K562 (cell line): ENCODE results near the gene OGDH. TPM values are rescaled to one million over a fixed set of nuclear protein-coding genes. Genes with fewer than 3 reads are reported as not detected.
A peak's percentile ranks its signal among the peaks of the same experiment; 100 is the strongest.

Experiments used
- ATAC-seq: fragments of 200-7000 bp; cut with Tn5 transposase; 3 replicates; pipeline ENCODE4 v1.9.1; 2020; ENCODE audit warnings: moderate library complexity
- BruUV-seq: library from RNA; stranded (reverse); fragments of 400-500 nt; replicated peaks from 2 replicates; lab custom pipeline; 2021; lab: Mats Ljungman, UMichigan
- CTCF ChIA-PET: fragments of 300-600 bp; formaldehyde crosslinking; extraction: SDS; loops from one replicate; lab custom pipeline; 2021; ENCODE audit warnings: low intra/inter-chr PET ratio; lab: Yijun Ruan, JAX
- POLR2A ChIA-PET: fragments of 300-600, 350-650 bp; sonication (Branson Sonifier 250); formaldehyde crosslinking; extraction: SDS; loops from one replicate; lab custom pipeline; 2021; ENCODE audit warnings: antibody characterized with exemption, inconsistent platforms; lab: Yijun Ruan, JAX
- DNase-seq, 4 experiments: peaks; one replicate each; pipeline versions ENCODE4 v3.0.0 to v3.0.0-alpha.2; 2011 to 2018; ENCODE audit warnings: low spot score in 3 of 4, mixed read lengths in 3 of 4; ENCODE audit errors: extremely low read depth in 1 of 4
- FAIRE-seq: peaks from 2 replicates; lab custom pipeline; 2011; peaks lifted over from hg19 to GRCh38; lab: Jason Lieb, UNC
- H2AFZ ChIP-seq: 2 replicates; pipeline ENCODE4 v1.6.0; 2011; ENCODE audit warnings: low read depth, low read length, control low read depth, inconsistent platforms
- H3K27ac ChIP-seq: fragments of 200-600 bp; 3 replicates; pipeline ENCODE4 v1.8.0; 2011; ENCODE audit warnings: low read depth, mild to moderate bottlenecking, control low read depth, inconsistent platforms, low read length, moderate library complexity, mixed read lengths; ENCODE audit errors: extremely low read depth
- H3K27me3 ChIP-seq, 2 experiments: fragments of 300-600 bp in 1 of 2; 2 replicates in 1 of 2; 3 replicates in 1 of 2; pipeline versions ENCODE4 v1.6.0 to v1.8.0; 2011; ENCODE audit warnings: inconsistent platforms in 2 of 2, low read length in 2 of 2, mild to moderate bottlenecking in 1 of 2, mixed read lengths in 1 of 2, moderate library complexity in 1 of 2; ENCODE audit not compliant: control insufficient read depth in 2 of 2, insufficient read depth in 2 of 2
- H3K36me3 ChIP-seq: fragments of 300-600 bp; 3 replicates; pipeline ENCODE4 v1.8.0; 2011; ENCODE audit warnings: mild to moderate bottlenecking, low read length, inconsistent platforms; ENCODE audit not compliant: control insufficient read depth, insufficient read depth
- H3K4me1 ChIP-seq, 2 experiments: fragments of 200-600 bp in 1 of 2; replicated peaks in 1 of 2; 2 replicates in 1 of 2; 3 replicates in 1 of 2; pipeline versions ENCODE4 v1.5.1 to v1.8.0; 2011; ENCODE audit warnings: inconsistent platforms in 2 of 2, low read length in 2 of 2, mild to moderate bottlenecking in 1 of 2, mixed read lengths in 1 of 2, moderate library complexity in 1 of 2; ENCODE audit not compliant: control insufficient read depth in 2 of 2, insufficient read depth in 2 of 2
- H3K4me2 ChIP-seq: 2 replicates; pipeline ENCODE4 v1.6.1; 2011; ENCODE audit warnings: low read length, control low read depth, inconsistent platforms, mixed read lengths; ENCODE audit not compliant: insufficient read depth
- H3K4me3 ChIP-seq: fragments of 200-600 bp; sonication (generic), shearing (Covaris generic); 2 replicates; pipeline ENCODE4 v1.5.1; 2016; ENCODE audit warnings: control low read depth, inconsistent platforms
- H3K79me2 ChIP-seq: fragments of 200-600 bp; 3 replicates; pipeline ENCODE4 v1.8.0; 2011; ENCODE audit warnings: low read length, inconsistent platforms; ENCODE audit not compliant: control insufficient read depth, insufficient read depth
- H3K9ac ChIP-seq, 2 experiments: 2 replicates each; pipeline versions ENCODE4 v1.6.0 to v1.6.1; 2011; ENCODE audit warnings: low read depth in 2 of 2, low read length in 2 of 2, control low read depth in 1 of 2, inconsistent platforms in 1 of 2, mild to moderate bottlenecking in 1 of 2, mixed read lengths in 1 of 2; ENCODE audit not compliant: insufficient read depth in 1 of 2
- H3K9me1 ChIP-seq: one replicate; pipeline ENCODE4 v1.6.0; 2011; ENCODE audit warnings: inconsistent platforms, mild to moderate bottlenecking, low read length, moderate library complexity; ENCODE audit not compliant: control insufficient read depth, insufficient read depth
- H3K9me3 ChIP-seq: replicated peaks from 2 replicates; pipeline ENCODE4 v1.5.1; 2011; ENCODE audit warnings: low read depth, low read length, inconsistent platforms; ENCODE audit not compliant: control insufficient read depth, insufficient read depth
- H4K20me1 ChIP-seq: replicated peaks from 2 replicates; pipeline ENCODE4 v1.6.1; 2011; ENCODE audit warnings: low read length, inconsistent platforms, mixed read lengths; ENCODE audit not compliant: control insufficient read depth, insufficient read depth
- EGR1 ChIP-seq: fragments of 450-650 bp; conservative IDR thresholded peaks from 2 replicates; pipeline ENCODE4 v1.6.1; 2017; ENCODE audit warnings: mild to moderate bottlenecking
- FIP1L1 ChIP-seq: fragments of 200-400 bp; formaldehyde crosslinking; IDR thresholded peaks from 2 replicates; pipeline ENCODE4 v1.6.1; 2018; ENCODE audit warnings: mild to moderate bottlenecking, low read depth, low read length; ENCODE audit not compliant: poor library complexity, severe bottlenecking
- FUS ChIP-seq: fragments of 200-400 bp; formaldehyde crosslinking; optimal IDR thresholded peaks from 2 replicates; pipeline ENCODE3; 2017; ENCODE audit warnings: low read depth, low read length
- HMGN3 ChIP-seq: IDR thresholded peaks from 2 replicates; pipeline ENCODE4 v1.6.1; 2011; ENCODE audit warnings: borderline replicate concordance, low read depth, mild to moderate bottlenecking, mixed read lengths, low read length; ENCODE audit not compliant: insufficient read length; ENCODE audit errors: extremely low read depth
- MAX ChIP-seq: sonication (generic); formaldehyde crosslinking; IDR thresholded peaks from 2 replicates; pipeline ENCODE4 v1.9.0; 2022; ENCODE audit warnings: mild to moderate bottlenecking, missing genetic modification reagents
- MBD2 ChIP-seq: sonication (generic); IDR thresholded peaks from 2 replicates; pipeline ENCODE4 v1.6.1; 2016; ENCODE audit warnings: low read depth, borderline replicate concordance
- NONO ChIP-seq, 2 experiments: fragments of 200-400 bp in 1 of 2; fragments of 450-650 bp in 1 of 2; formaldehyde crosslinking in 1 of 2; IDR thresholded peaks; 2 replicates each; pipeline ENCODE4 v1.6.1; 2017; ENCODE audit warnings: low read depth in 2 of 2, mild to moderate bottlenecking in 2 of 2, moderate library complexity in 2 of 2, low read length in 1 of 2
- NRF1 ChIP-seq, 2 experiments: fragments of 450-650 bp; IDR thresholded peaks in 1 of 2; conservative IDR thresholded peaks in 1 of 2; 2 replicates each; pipeline ENCODE4 v1.6.1; 2014; ENCODE audit warnings: mild to moderate bottlenecking in 2 of 2
- RBFOX2 ChIP-seq: fragments of 200-400 bp; formaldehyde crosslinking; IDR thresholded peaks from 2 replicates; pipeline ENCODE4 v1.6.1; 2017; ENCODE audit warnings: low read depth, mild to moderate bottlenecking, low read length, moderate library complexity
- RBM22 ChIP-seq: fragments of 200-400 bp; formaldehyde crosslinking; IDR thresholded peaks from 2 replicates; pipeline ENCODE4 v1.6.1; 2018; ENCODE audit warnings: low read length, low read depth; ENCODE audit not compliant: poor library complexity, severe bottlenecking
- SAFB ChIP-seq: fragments of 200-400 bp; formaldehyde crosslinking; IDR thresholded peaks from 2 replicates; pipeline ENCODE4 v1.6.1; 2017; ENCODE audit warnings: low read depth, low read length, borderline replicate concordance
- SMAD1 ChIP-seq: fragments of 150-350 bp; IDR thresholded peaks from 2 replicates; pipeline ENCODE4 v1.6.1; 2014; ENCODE audit warnings: low read length, low read depth; ENCODE audit not compliant: partially characterized antibody
- TFAP4 ChIP-seq: sonication (generic); formaldehyde crosslinking; IDR thresholded peaks from 2 replicates; pipeline ENCODE4 v1.8.0; 2022; ENCODE audit warnings: missing genetic modification reagents, mild to moderate bottlenecking, moderate library complexity, borderline replicate concordance
- YY1 ChIP-seq, 3 experiments: IDR thresholded peaks; 2 replicates each; pipeline ENCODE4 v1.6.1; 2011; ENCODE audit warnings: low read length in 2 of 3, mild to moderate bottlenecking in 2 of 3, moderate library complexity in 2 of 3, borderline replicate concordance in 1 of 3, control low read depth in 1 of 3, low read depth in 1 of 3; ENCODE audit not compliant: insufficient read depth in 3 of 3, insufficient replicate concordance in 2 of 3, control insufficient read depth in 1 of 3, insufficient read length in 1 of 3; ENCODE audit errors: extremely low read depth in 1 of 3
- ZNF395 ChIP-seq: fragments of 200-800 bp; sonication (Bioruptor generic); IDR thresholded peaks from 2 replicates; pipeline ENCODE4 v1.6.1; 2017; ENCODE audit warnings: missing genetic modification characterization, missing compliant biosample characterization
- WGBS: fragments of 100-300 bp; shearing (Covaris generic); methylation state at CpG from one replicate; pipeline ENCODE4 v1.1.6; 2016; ENCODE audit warnings: low coverage, mixed read lengths; ENCODE audit not compliant: insufficient coverage; ENCODE audit errors: missing lambda C conversion rate; 5-methylcytosine and 5-hydroxymethylcytosine counted together
- in situ Hi-C: fragments of 300-500 bp; cut with MboI; formaldehyde crosslinking; loops from 4 replicates; pipeline ENCODE4 v1.15.0; 2018; ENCODE audit warnings: inconsistent platforms, mixed read lengths
- intact Hi-C: fragments of 100-400 bp; cut with micrococcal nuclease; formaldehyde crosslinking; loops from 2 replicates; pipeline ENCODE4 v1.14.2; 2022
- polyA plus RNA-seq, 8 experiments: library from polyadenylated mRNA; depleted of rRNA in 4 of 8; stranded (reverse) in 5 of 8; unstranded in 3 of 8; fragments of >200 nt; fragmentation: Nextera tagmentation in 2 of 8; fragmentation: Illumina TruSeq in 1 of 8; extraction: Ambion mirVana in 2 of 8; extraction: Trizol in 1 of 8; gene quantifications; 2 replicates each; pipeline versions ENCODE4 v1.2.1 to v1.2.3, GENCODE V29; 2011 to 2014; ENCODE audit warnings: inconsistent platforms in 1 of 8, missing spikeins in 1 of 8
- total RNA-seq, 7 experiments: library from RNA; depleted of rRNA in 6 of 7; stranded (reverse); fragments of >200 nt in 6 of 7; fragmentation: Illumina TruSeq in 2 of 7; extraction: Trizol in 2 of 7; gene quantifications; 2 replicates each; pipeline versions ENCODE4 v1.2.1 to v1.2.3, GENCODE V29; 2011 to 2021; ENCODE audit warnings: low replicate concordance in 1 of 7

Gene OGDH
- total and polyA plus RNA-seq, 9 of the 15 experiments (the other 6 are each of a cell fraction or from before 2014, with no cell fraction given) = 3.1 to 80.3 (median 23.5) TPM

GRCh38 chr7:44748948-44749731, 142.7 kb downstream of the OGDH start:
- BruUV-seq = no TSS peak
- H3K9ac ChIP-seq = peak overlapping the region; percentile 67 to 97
- peaks cover 19% of the 10 kb centered on the region; the same call in 2 of the 3 replicates for H3K36me3 ChIP-seq
- peak overlapping the region; percentile 76 for H3K4me3 ChIP-seq
- peak in 2 of 4 experiments; percentile 67 to 70 for DNase-seq
- no peak for ATAC-seq
- POLR2A ChIA-PET = interaction anchor here (0.6 to 1.9 kb wide), 6 partner anchors 9 to 99 kb away, joined by 3 to 7 read pairs (median 3); partner anchors contain the start of gene H2AZ2
- in situ Hi-C loops (no loop called here), intact Hi-C loops (loop anchor here (5.0 to 10.0 kb wide), 2 partner anchors 48 to 96 kb away; partner anchors contain the start of genes H2AZ2 and PPIA)
- peak overlapping the region; percentile 90; the same call in 1 of the 2 replicates for H2AFZ ChIP-seq
- peaks cover 26% of the 10 kb centered on the region in 2 experiments; a peak in 4 of 5 replicates for H3K4me1 ChIP-seq
- peaks cover 44% of the 10 kb centered on the region for H3K79me2 ChIP-seq
- peaks cover 11% of the 10 kb centered on the region for H4K20me1 ChIP-seq
- CTCF ChIA-PET = no interaction called here
- no peaks in the 10 kb centered on the region for H3K27me3 ChIP-seq
- no peak for FAIRE-seq
- H3K4me2 ChIP-seq = peak overlapping the region; percentile 87
- 1% methylated on average over 35 of the region's 60 CpGs for WGBS
- H3K9me1 ChIP-seq = no peaks in the 10 kb centered on the region
- no peaks in the 10 kb centered on the region for H3K9me3 ChIP-seq
- H3K27ac ChIP-seq = peak overlapping the region; percentile 57
- peak; percentile 26; the same call in 1 of the 2 replicates for TF ChIP-seq TFAP4 (CRISPR knock-in tag)
- 0 out of 2 replicates have a peak, but pooled peaks have one; percentile 28 for TF ChIP-seq MAX (CRISPR knock-in tag)
- peak; percentile 46 for TF ChIP-seq FIP1L1
- peak in 1 of 3 experiments; percentile 2 for TF ChIP-seq YY1 (IDR thresholded peaks at IDR 0.05; ENCODE audit: borderline replicate concordance in 1 of 3, control insufficient read depth in 1 of 3, extremely low read depth in 1 of 3, insufficient read depth in 3 of 3, insufficient read length in 1 of 3, insufficient replicate concordance in 2 of 3, low read depth in 1 of 3, low read length in 2 of 3)
- peak; percentile 47 for TF ChIP-seq RBM22
- TF ChIP-seq MBD2 = 0 out of 2 replicates have a peak, but pooled peaks have one; percentile 1
- peak; percentile 58 for TF ChIP-seq EGR1
- TF ChIP-seq SAFB = peak; percentile 40; the same call in 1 of the 2 replicates
- no peak for TF ChIP-seq SMAD1
- 0 out of 4 replicates have a peak, but pooled peaks of 1 of the 2 experiments have one; percentile 15 for TF ChIP-seq NRF1 (conservative IDR thresholded peaks at IDR 0.05 in 1 of 2, IDR thresholded peaks at IDR 0.05 in 1 of 2)
- TF ChIP-seq RBFOX2 = peak; percentile 65
- peak; percentile 64 for TF ChIP-seq FUS
- TF ChIP-seq ZNF395 (CRISPR knock-in tag) = no peak
- TF ChIP-seq NONO (IDR thresholded peaks at IDR 0.05; ENCODE audit: low read depth in 2 of 2, low read length in 1 of 2) = peak in 1 of 2 experiments; percentile 51; a peak in 1 of 4 replicates
- peak; percentile 18 for TF ChIP-seq HMGN3
